Effector CD8-positive, alpha-beta T cell (primary cell): ENCODE data around the gene TADA1.
A peak's percentile ranks its signal among the peaks of the same experiment; 100 is the strongest.
"Not testable (repeated sequence)": the region's sequence is repeated elsewhere in the genome, so short reads cannot be mapped to it uniquely, and the experiment has no call there.

Source experiments
- DNase-seq: peaks from one replicate; lab custom pipeline; 2025; lab: John Stamatoyannopoulos, UW

TADA1 gene

GRCh38 chr1:166889776-166890175 is 13.7 kb upstream of the TADA1 start:
- no peak for DNase-seq

- no peak for DNase-seq
These were observed 12.5 kb upstream of the TADA1 start for GRCh38 chr1:166888373-166889111.

DNA sequence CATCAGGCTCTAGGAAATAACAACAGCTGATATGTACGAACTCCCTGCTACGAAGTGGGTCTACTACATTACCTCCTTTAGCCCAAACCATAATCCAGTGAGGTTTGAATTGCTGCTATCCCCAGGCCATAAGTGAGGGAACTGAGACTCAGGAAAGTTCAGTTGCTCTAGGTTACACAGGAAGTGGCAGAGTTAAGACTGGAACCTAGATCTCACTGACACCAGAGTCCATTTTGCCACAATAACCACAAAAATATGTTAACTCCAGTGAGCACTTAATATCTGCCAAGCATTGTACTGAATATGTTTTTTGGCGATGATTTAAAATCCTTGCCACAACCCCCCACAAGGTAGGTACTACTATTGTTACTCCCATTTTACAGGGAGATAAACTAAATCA is 8.9 kb upstream of the TADA1 start:
- DNase-seq: no peak

DNA sequence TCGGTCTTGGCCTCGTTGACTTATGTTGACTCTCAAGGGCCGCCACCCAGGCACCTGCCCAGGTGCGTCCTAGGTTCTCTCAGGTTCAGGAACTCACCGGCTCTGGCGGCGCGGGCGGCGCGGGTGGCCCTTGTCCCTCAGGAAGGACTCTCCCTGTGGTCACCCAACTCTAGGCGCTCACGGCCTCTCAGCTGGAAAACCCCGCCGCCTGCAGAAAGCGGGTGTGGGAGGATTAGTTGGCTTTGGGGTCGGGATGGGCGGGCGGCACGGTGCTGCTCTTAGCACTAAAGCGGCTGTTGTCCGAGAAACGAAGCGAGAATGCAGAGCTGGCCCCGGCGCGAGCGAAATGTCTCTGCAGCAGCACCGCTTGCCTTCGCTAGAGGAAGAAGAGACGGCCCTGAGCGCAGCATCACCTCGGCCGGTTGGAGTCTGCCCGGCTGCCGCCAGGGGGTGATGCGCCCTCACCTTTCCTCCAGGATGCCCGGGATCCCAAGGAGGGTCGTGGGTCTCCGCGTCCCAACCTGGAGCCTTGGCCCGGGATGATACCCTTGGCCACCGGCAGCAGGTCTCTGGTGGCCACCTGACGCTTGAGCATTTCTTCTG is 8.1 kb upstream of the TADA1 start:
- peak; percentile 3 for DNase-seq

GRCh38 chr1:166882893-166883292 is 6.8 kb upstream of the TADA1 start:
- DNase-seq: no peak

- not testable (repeated sequence) for DNase-seq
These were observed 2.3 kb upstream of the TADA1 start for GRCh38 chr1:166878173-166878917.

- DNase-seq: no peak
These were observed 425 bp upstream of the TADA1 start for GRCh38 chr1:166876540-166876838.

- no peak for DNase-seq
These were observed 746 bp downstream of the TADA1 start for GRCh38 chr1:166875302-166875733.

- no peak for DNase-seq
These were observed 1.6 kb downstream of the TADA1 start for GRCh38 chr1:166874464-166874863.

DNA sequence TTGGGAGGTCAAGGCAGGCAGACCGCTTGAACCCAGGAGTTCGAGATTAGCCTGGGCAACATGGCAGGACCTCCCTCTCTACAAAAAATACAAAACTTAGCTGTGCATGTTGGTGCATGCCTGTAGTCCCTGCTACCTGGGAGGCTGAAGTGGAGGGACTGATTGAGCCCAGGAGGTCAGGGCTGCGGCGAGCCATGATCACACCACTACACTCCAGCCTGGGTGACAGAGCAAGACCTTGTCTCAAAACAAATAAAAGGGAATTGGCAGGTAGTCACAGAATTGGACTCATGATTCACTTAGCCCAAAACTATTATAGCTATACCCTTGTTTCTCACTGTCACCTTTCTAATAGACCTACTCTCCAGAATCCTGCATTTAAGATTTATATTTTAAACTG is 5.5 kb downstream of the TADA1 start:
- DNase-seq: no peak

DNA sequence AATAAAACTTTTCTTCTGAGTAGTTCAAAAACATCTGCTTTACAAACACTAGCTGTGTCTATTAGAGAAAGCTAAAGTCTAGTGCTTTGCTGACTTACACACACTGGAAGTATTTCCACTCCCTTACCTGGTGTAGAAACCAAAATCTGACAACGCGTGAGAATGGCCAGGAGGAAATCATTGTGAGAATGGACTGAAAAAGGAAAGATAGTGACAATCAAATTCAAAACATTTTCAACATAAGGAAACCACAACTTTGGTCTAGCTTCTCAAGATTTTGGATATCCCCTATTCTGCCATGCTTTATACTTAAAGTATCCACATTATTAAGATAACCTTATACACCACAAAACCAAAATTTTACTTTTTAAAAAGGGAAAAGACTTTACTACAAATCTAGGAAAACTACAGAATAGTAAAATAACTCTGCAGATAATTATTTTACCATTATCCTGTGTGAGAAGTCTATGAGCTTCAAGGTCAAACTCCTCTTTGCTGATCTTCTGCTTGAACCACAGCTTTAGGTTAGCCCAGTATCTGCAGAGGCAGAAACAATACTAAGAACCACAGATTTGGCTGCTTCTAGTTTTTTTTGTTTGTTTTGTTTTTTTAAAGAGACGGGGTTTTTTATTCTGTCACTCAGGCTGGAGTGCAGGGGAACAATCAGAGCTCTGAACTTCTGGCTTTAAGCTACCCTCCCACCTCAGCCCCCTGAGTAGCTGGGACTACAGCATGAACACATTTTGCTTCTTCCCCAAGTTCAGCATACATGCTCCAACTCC is 6.6 kb downstream of the TADA1 start:
- no peak for DNase-seq

DNA sequence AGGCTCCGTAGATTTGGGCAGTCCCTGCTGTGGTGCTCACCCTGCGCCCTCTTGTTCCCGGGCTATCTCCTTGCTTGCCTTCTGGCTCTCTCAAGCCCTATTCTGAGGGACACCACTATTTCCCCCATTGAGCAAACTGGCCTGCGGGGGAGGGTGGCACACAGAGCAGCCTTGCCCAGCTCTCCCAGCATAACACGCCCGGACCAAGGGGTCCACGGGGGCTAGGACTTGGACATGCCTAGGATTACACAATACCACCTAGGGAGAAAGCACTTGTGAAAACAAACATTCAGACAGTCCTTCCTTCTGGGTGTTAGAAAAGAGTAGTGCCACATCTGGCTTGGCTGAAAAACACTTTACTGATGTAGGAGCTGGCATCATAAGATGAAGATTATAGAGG is 7.4 kb downstream of the TADA1 start:
- no peak for DNase-seq

DNA sequence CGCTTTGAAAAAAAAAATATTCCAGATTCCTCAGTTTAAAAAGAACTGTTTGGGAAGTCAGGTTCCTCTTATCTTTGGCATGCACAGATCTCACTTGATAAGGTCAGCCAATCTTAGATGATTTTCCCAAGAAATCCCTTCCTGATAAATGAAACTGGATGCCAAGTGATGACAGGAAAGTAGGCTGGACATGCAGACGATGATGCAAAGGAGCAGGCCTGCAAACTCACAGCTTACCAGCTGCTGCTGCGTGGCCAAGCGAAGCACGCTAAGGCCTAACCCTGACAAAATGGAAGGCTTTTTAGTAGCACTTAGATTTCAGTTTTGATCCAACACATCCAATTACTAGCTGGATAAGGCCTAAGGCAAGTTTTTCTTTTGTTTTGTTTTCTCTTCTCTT is 10.1 kb downstream of the TADA1 start:
- DNase-seq: no peak

GRCh38 chr1:166859597-166859996 is 16.5 kb downstream of the TADA1 start:
- no peak for DNase-seq

DNA sequence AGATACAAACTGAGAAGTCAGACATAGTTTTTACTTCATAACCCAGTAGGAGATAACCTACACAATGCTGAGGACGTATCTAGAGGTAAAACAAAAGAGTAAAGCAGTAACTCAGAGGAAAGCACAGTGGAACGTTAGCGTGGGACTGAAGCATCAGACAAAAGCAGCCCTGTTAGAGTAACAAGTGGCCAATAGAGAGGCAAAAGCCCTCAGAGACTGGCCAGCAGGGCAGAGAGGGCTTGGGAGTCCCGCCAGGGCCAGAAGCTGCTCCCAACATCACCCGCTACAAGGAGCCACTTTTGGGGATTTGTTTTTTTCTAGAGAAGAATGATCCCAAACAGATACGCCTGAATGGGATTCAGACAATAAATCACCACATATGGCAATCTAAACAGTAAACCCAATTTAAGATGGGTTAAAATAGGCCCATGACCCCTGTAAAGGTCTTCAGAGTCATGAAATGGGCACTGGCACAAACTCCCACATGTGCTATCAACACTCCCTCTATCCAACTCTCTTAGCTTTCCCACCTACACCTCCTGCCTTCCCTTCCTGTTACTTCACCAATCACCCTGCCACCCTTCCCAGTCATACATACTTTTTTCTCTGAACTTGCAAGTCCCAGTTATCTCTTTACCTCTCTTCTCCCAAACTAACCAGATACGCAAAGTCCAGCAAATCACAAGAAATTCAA is 17.2 kb downstream of the TADA1 start:
- no peak for DNase-seq

DNA sequence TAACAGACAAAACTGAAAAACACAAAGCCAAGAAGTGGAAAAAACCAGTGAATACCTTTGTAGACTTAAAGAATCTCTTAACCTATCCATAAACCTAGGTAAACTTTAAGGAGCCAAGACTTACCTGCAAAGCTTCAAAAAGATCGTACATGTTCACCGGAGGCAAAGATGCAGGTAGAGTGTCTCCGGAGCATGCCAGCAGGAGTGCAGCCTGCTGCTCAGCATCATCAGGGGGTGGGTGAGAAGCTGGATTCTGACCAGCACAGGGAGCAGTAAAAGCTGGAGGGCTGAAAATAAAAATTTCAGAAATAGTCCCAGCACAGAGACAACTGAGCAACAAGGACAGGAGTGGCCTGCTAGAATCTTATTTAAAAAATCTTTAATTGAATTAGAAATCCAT is 18.1 kb downstream of the TADA1 start:
- DNase-seq: no peak

GRCh38 chr1:166855558-166855957 is 20.5 kb downstream of the TADA1 start:
- DNase-seq: no peak

- DNase-seq: no peak
These were observed 23.1 kb downstream of the TADA1 start for GRCh38 chr1:166852918-166853317.

DNA sequence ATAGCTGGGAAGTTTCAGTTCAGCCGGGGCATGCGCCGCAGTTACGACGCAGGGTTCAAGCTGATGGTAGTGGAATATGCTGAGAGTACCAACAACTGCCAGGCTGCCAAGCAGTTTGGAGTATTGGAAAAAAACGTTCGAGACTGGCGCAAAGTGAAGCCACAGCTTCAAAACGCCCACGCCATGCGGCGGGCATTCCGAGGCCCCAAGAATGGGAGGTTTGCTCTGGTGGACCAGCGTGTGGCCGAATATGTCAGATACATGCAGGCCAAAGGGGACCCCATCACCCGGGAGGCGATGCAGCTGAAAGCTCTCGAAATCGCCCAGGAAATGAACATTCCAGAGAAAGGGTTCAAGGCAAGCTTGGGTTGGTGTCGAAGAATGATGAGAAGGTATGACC is 26.9 kb downstream of the TADA1 start:
- DNase-seq: no peak

- no peak for DNase-seq
These were observed 27.9 kb downstream of the TADA1 start for GRCh38 chr1:166848193-166848592.

DNA sequence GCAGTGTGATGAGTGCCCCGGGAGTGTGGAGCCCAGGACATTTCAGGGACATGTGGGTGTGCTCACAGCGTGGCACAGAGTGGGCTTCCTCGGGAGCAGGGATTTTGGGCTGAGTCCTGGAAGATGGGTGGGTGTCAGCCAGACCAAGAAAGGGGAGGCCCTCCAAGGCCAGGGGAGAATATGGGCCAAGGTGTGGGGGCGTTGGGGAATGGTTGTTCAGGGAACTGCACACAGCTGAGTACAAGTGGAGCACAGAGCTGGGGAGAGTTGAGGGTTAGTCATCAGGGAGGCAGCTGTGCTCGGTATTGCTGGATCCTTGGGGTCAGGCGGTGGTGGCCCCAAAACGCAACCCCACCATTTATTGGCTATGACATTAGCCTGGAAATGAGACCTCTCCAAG is 31.3 kb downstream of the TADA1 start:
- DNase-seq: no peak
